HCT116 (cell line): Measurements from ENCODE around the gene SEMA5A. TPM values are rescaled to one million over a fixed set of nuclear protein-coding genes. Genes with fewer than 3 reads are reported as not detected.

Experiments used
- ATAC-seq: fragments of 200-7000 bp; cut with Tn5 transposase; 2 replicates; pipeline ENCODE4 v1.9.1; 2020; ENCODE audit warnings: mild to moderate bottlenecking, moderate library complexity
- BruUV-seq: library from RNA; stranded (reverse); fragments of 400-500 nt; replicated peaks from 2 replicates; lab custom pipeline; 2021; lab: Mats Ljungman, UMichigan
- CTCF ChIA-PET: fragments of 300-600 bp; sonication (Branson Sonifier 250); formaldehyde crosslinking; loops from one replicate; lab custom pipeline; 2021; ENCODE audit warnings: antibody characterized with exemption; lab: Charles Lee
- POLR2A ChIA-PET: fragments of 300-600, 350-600 bp; sonication (Branson Sonifier 250); formaldehyde crosslinking; loops from one replicate; lab custom pipeline; 2021; ENCODE audit warnings: antibody characterized with exemption; lab: Charles Lee
- RAD21 ChIA-PET, 2 experiments: fragments of 300-600 bp; sonication (Branson Sonifier 250); formaldehyde crosslinking; loops; one replicate each; lab custom pipeline; 2023; ENCODE audit warnings: low total read pairs in 2 of 2; ENCODE audit not compliant: uncharacterized antibody in 2 of 2, unreplicated experiment in 2 of 2, low non-redundant PET in 1 of 2; lab: Charles Lee
- DNase-seq: peaks from one replicate; pipeline ENCODE4 v3.0.0-alpha.2; 2010; ENCODE audit warnings: low read depth, low spot score
- H2AFZ ChIP-seq: fragments of 200-600 bp; shearing (Covaris generic), sonication (generic); 2 replicates; pipeline ENCODE4 v1.6.1; 2017; ENCODE audit warnings: low read depth, mixed run types, mixed read lengths, antibody characterized with exemption, low read length; ENCODE audit not compliant: poor library complexity, severe bottlenecking
- H3K27ac ChIP-seq: 2 replicates; pipeline ENCODE4 v1.5.1; 2012; ENCODE audit warnings: low read depth, low read length
- H3K27me3 ChIP-seq: fragments of 200-600 bp; sonication (generic); 2 replicates; pipeline ENCODE4 v1.6.1; 2016; ENCODE audit warnings: mixed run types, low read length, mixed read lengths; ENCODE audit not compliant: insufficient read depth
- H3K36me3 ChIP-seq, 2 experiments: fragments of 200-500 bp in 1 of 2; fragments of 200-600 bp in 1 of 2; sonication (Bioruptor generic) in 1 of 2; sonication (generic) in 1 of 2; 2 replicates each; pipeline versions ENCODE4 v1.5.1 to v1.6.1; 2014 to 2016; ENCODE audit warnings: low read length in 2 of 2, inconsistent platforms in 1 of 2, mixed read lengths in 1 of 2, mixed run types in 1 of 2; ENCODE audit not compliant: insufficient read depth in 2 of 2, control insufficient read depth in 1 of 2
- H3K4me1 ChIP-seq, 2 experiments: fragments of 200-600 bp in 1 of 2; sonication (generic) in 1 of 2; 2 replicates each; pipeline versions ENCODE4 v1.5.1 to v1.6.1; 2012 to 2017; ENCODE audit warnings: low read length in 2 of 2, inconsistent platforms in 1 of 2, mild to moderate bottlenecking in 1 of 2, mixed read lengths in 1 of 2, mixed run types in 1 of 2, moderate library complexity in 1 of 2; ENCODE audit not compliant: insufficient read depth in 2 of 2, control insufficient read depth in 1 of 2
- H3K4me2 ChIP-seq: fragments of 200-600 bp; sonication (generic); 2 replicates; pipeline ENCODE4 v1.6.1; 2017; ENCODE audit warnings: mixed run types, low read length, mixed read lengths
- H3K4me3 ChIP-seq, 2 experiments: fragments of 200-600 bp in 1 of 2; sonication (generic) in 1 of 2; replicated peaks in 1 of 2; 2 replicates each; pipeline ENCODE4 v1.5.1; 2011 to 2016; ENCODE audit warnings: low read length in 2 of 2, control low read depth in 1 of 2, low read depth in 1 of 2, mild to moderate bottlenecking in 1 of 2, mixed read lengths in 1 of 2, mixed run types in 1 of 2
- H3K79me2 ChIP-seq: fragments of 200-600 bp; sonication (generic); 2 replicates; pipeline ENCODE4 v1.6.1; 2017; ENCODE audit warnings: mild to moderate bottlenecking, mixed run types, low read length, moderate library complexity, mixed read lengths; ENCODE audit not compliant: insufficient read depth
- H3K9ac ChIP-seq: fragments of 200-600 bp; sonication (generic); 2 replicates; pipeline ENCODE4 v1.6.1; 2016; ENCODE audit warnings: low read length, mixed read lengths
- H3K9me2 ChIP-seq: fragments of 200-600 bp; sonication (generic), shearing (Covaris generic); 2 replicates; pipeline ENCODE4 v1.6.1; 2017; ENCODE audit warnings: mixed run types, mild to moderate bottlenecking, moderate library complexity; ENCODE audit not compliant: insufficient read depth
- H3K9me3 ChIP-seq, 2 experiments: fragments of 200-500 bp in 1 of 2; fragments of 200-600 bp in 1 of 2; sonication (Bioruptor generic) in 1 of 2; sonication (generic) in 1 of 2; 2 replicates each; pipeline ENCODE4 v1.6.1; 2014 to 2017; ENCODE audit warnings: low read length in 2 of 2, mixed read lengths in 2 of 2, inconsistent platforms in 1 of 2, low read depth in 1 of 2, mild to moderate bottlenecking in 1 of 2, mixed run types in 1 of 2, moderate library complexity in 1 of 2; ENCODE audit not compliant: control insufficient read depth in 1 of 2, insufficient read depth in 1 of 2
- H4K20me1 ChIP-seq: fragments of 200-600 bp; sonication (generic), shearing (Covaris generic); 2 replicates; pipeline ENCODE4 v1.6.1; 2017; ENCODE audit warnings: mixed run types, mild to moderate bottlenecking, moderate library complexity; ENCODE audit not compliant: insufficient read depth
- CEBPB ChIP-seq: IDR thresholded peaks from 2 replicates; pipeline ENCODE4 v1.6.1; 2012; ENCODE audit warnings: low read depth
- EZH2phosphoT487 ChIP-seq: fragments of 200-600 bp; IDR thresholded peaks from 2 replicates; pipeline ENCODE4 v1.6.1; 2018; ENCODE audit warnings: antibody characterized with exemption, borderline replicate concordance
- POLR2A ChIP-seq: IDR thresholded peaks from 2 replicates; pipeline ENCODE4 v1.7.0; 2011; ENCODE audit warnings: borderline replicate concordance; ENCODE audit not compliant: insufficient read depth, insufficient read length; ENCODE audit errors: extremely low read depth
- RAD21 ChIP-seq: IDR thresholded peaks from 2 replicates; pipeline ENCODE4 v1.6.1; 2012; ENCODE audit warnings: low read depth, mild to moderate bottlenecking
- SRF ChIP-seq: IDR thresholded peaks from 2 replicates; pipeline ENCODE4 v1.6.1; 2012; ENCODE audit warnings: low read depth
- ZFX ChIP-seq: fragments of 450-650 bp; IDR thresholded peaks from 2 replicates; pipeline ENCODE4 v1.6.1; 2017
- ZNF274 ChIP-seq: fragments of 200-500 bp; sonication (Bioruptor generic); IDR thresholded peaks from 2 replicates; pipeline ENCODE4 v1.6.1; 2014; ENCODE audit warnings: mild to moderate bottlenecking, low read depth, low read length, inconsistent platforms
- intact Hi-C: fragments of 100-400 bp; cut with micrococcal nuclease; formaldehyde crosslinking; loops from 2 replicates; pipeline ENCODE4 v1.10.0; 2022
- total RNA-seq: library from RNA; stranded (reverse); gene quantifications from one replicate; pipeline ENCODE4 v1.2.1, GENCODE V29; 2021; ENCODE audit not compliant: unreplicated experiment
- TF ChIP-seq, protein P1 (sequence below), 3 experiments: fragments of 200-600 bp in 1 of 3; sonication (generic) in 1 of 3; IDR thresholded peaks in 2 of 3; conservative IDR thresholded peaks in 1 of 3; 2 replicates each; pipeline ENCODE4 v1.5.1; 2012 to 2017; ENCODE audit warnings: low read depth in 2 of 3, low read length in 2 of 3, antibody characterized with exemption in 1 of 3, borderline replicate concordance in 1 of 3, control low read depth in 1 of 3, mild to moderate bottlenecking in 1 of 3, mixed read lengths in 1 of 3, mixed run types in 1 of 3, moderate library complexity in 1 of 3; ENCODE audit not compliant: insufficient read depth in 1 of 3
- TF ChIP-seq, protein P2 (sequence below): IDR thresholded peaks from 2 replicates; pipeline ENCODE4 v1.6.1; 2012

The SEMA5A gene
- total RNA-seq, 1 experiment from 2014 or later = 0.02 TPM

DNA sequence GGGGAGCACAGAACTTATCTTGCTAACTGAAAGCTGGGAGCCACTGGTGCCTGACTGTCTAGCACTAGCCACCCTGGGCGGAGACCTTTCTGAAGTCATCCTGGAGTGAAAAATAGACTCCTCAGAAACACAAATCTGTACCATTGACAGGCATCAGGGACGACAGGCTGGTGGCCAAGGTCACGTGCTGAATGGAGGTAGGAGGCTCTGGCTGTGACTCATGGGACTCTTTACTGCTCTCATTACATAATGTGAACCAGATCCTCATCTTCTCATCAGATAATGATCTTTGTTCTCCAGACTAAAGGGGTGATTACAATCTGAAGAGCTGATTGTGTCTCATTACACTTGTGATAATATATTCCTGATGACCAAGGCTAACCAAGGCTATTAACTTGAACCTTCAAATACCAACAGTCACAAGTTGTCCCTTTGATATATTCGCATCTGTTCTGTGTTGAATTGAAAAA, 91.8 kb downstream of the SEMA5A start:
- no peaks in the 10 kb centered on the region for H3K4me1 ChIP-seq
- intact Hi-C loops = no loop called here
- H3K9me2 ChIP-seq = no peaks in the 10 kb centered on the region
- H3K36me3 ChIP-seq = no peaks in the 10 kb centered on the region
- no peaks in the 10 kb centered on the region for H3K27me3 ChIP-seq
- H4K20me1 ChIP-seq = no peaks in the 10 kb centered on the region
- CTCF ChIA-PET = no interaction called here
- no peaks in the 10 kb centered on the region for H3K79me2 ChIP-seq
- H3K4me2 ChIP-seq = no peak overlapping the region
- ATAC-seq (no peak), DNase-seq (no peak)
- H3K9me3 ChIP-seq = peaks cover 11 to 22% of the 10 kb centered on the region in 2 experiments; a peak in 2 of 4 replicates
- no TSS peak for BruUV-seq
- POLR2A ChIA-PET = no interaction called here
- RAD21 ChIA-PET = no interaction called here
- no peak overlapping the region for H3K27ac ChIP-seq
- no peak overlapping the region for H3K9ac ChIP-seq
- no peak overlapping the region for H2AFZ ChIP-seq
- TF ChIP-seq CEBPB (no peak), RAD21 (no peak), POLR2A (no peak), ZNF274 (no peak), EZH2phosphoT487 (no peak), SRF (no peak), ZFX (no peak)
- TF ChIP-seq, protein P1, sequence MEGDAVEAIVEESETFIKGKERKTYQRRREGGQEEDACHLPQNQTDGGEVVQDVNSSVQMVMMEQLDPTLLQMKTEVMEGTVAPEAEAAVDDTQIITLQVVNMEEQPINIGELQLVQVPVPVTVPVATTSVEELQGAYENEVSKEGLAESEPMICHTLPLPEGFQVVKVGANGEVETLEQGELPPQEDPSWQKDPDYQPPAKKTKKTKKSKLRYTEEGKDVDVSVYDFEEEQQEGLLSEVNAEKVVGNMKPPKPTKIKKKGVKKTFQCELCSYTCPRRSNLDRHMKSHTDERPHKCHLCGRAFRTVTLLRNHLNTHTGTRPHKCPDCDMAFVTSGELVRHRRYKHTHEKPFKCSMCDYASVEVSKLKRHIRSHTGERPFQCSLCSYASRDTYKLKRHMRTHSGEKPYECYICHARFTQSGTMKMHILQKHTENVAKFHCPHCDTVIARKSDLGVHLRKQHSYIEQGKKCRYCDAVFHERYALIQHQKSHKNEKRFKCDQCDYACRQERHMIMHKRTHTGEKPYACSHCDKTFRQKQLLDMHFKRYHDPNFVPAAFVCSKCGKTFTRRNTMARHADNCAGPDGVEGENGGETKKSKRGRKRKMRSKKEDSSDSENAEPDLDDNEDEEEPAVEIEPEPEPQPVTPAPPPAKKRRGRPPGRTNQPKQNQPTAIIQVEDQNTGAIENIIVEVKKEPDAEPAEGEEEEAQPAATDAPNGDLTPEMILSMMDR (IDR thresholded peaks at IDR 0.05 in 2 of 3, conservative IDR thresholded peaks at IDR 0.05 in 1 of 3; ENCODE audit: borderline replicate concordance in 1 of 3, insufficient read depth in 1 of 3, low read depth in 2 of 3, low read length in 2 of 3) = no peak
- TF ChIP-seq, protein P2, sequence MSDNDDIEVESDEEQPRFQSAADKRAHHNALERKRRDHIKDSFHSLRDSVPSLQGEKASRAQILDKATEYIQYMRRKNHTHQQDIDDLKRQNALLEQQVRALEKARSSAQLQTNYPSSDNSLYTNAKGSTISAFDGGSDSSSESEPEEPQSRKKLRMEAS = no peak
- H3K4me3 ChIP-seq = no peak overlapping the region
